Right lobe of liver (tissue), 4 donors: ENCODE measurements around the gene PITPNM2.

Source experiments
- POLR2A ChIP-seq: fragments of 450-650 bp; IDR thresholded peaks from one replicate; pipeline ENCODE4 v1.6.1; 2017; ENCODE audit warnings: antibody characterized with exemption, mild to moderate bottlenecking
- TF ChIP-seq, protein P1 (sequence below), 4 donors: fragments of 200-600 bp in 3 of 4; fragments of 450-650 bp in 1 of 4; IDR thresholded peaks; one replicate each; pipeline versions ENCODE4 v1.5.1 to v1.8.0; 2016 to 2022; ENCODE audit warnings: antibody characterized with exemption in 4 of 4, mild to moderate bottlenecking in 2 of 4
- donor health status: DM: no; HTN: no; CAD: no.
- donor health status: DM: no; HTN: no; CAD: no.
- donor health status: DM: no; HTN: yes; CAD: no.

DNA sequence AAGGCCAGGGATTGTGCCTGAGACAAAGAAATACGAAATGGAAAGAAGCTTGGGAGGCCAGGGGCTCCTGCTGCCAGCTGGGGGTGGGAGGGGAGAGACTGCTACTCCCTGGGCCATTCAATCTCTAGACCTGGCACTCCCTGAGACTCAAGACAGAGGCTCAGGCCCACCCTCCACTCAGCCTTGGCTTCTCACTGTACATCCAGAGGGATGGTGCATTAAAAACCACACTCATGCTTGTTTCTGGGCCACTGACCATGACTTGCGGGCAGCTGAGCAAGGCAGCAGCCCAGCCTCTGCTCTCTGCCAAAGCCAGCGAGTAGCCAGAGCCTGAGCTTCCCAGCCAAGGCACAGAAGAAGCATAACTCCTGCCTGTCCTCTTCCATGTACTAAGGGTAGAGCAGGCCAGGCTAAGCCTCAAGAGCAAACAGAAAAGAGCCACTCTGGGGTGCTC lies 41.5 kb downstream of the PITPNM2 start:
- TF ChIP-seq, protein P1, sequence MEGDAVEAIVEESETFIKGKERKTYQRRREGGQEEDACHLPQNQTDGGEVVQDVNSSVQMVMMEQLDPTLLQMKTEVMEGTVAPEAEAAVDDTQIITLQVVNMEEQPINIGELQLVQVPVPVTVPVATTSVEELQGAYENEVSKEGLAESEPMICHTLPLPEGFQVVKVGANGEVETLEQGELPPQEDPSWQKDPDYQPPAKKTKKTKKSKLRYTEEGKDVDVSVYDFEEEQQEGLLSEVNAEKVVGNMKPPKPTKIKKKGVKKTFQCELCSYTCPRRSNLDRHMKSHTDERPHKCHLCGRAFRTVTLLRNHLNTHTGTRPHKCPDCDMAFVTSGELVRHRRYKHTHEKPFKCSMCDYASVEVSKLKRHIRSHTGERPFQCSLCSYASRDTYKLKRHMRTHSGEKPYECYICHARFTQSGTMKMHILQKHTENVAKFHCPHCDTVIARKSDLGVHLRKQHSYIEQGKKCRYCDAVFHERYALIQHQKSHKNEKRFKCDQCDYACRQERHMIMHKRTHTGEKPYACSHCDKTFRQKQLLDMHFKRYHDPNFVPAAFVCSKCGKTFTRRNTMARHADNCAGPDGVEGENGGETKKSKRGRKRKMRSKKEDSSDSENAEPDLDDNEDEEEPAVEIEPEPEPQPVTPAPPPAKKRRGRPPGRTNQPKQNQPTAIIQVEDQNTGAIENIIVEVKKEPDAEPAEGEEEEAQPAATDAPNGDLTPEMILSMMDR (IDR thresholded peaks at IDR 0.05), result no peak
- TF ChIP-seq POLR2A, result no peak
